COLO829 (cell line): ENCODE measurements around the gene MYH9.

Experiments
- DNase-seq: peaks from one replicate; pipeline ENCODE4 v3.0.0; 2012; ENCODE audit warnings: low spot score

The MYH9 gene

DNA sequence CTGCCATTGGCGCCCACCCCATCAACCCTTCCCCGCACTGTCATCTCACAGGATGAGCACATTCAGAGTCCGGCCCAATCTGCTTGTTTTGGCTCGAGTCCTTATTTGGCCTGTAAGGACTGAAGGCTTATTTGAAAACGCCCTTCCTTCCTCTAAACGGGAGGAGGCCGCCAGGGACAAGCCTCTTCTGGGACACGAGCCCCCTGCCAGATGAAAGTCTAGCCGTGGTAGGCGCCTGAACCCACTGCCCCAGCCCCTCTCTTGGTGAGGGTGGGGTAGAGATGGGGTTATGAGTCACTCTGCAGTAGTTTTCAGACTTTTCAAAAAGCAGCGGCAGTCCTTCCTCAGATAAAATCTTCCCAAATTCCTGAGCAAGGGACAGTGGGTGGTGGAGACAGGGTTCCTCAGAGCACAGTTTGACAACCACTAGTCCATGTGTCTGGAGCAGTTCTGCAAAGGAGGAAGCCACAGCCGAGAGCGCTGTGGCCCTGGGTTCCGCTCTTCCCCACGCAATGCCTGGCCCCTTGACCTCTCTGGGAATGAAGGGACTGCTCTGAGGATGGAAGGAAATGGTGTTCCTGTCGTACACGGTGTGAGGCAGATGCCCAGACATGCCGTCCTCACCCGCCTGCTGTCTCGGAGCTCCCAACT lies 57.0 kb downstream of the MYH9 start:
- no peak for DNase-seq

DNA sequence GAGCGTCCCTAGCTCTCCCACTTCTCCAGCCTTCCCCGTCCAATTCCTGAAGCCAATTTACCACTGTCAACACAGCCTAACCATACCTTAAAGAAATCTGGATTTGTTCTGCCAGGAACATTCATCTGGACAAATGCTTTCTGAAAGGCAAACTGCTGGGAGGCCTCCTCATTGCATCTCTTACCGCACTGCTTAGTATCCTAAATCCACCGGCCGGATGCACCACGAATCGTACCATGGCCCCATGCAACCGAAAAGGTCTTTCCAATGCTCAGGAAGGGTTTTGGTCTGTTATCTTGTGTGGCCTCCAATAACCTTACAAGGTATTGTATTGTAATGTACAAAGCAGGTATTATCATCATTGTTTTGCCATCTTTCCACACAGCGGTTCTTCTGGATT lies 57.6 kb downstream of the MYH9 start:
- no peak for DNase-seq

DNA sequence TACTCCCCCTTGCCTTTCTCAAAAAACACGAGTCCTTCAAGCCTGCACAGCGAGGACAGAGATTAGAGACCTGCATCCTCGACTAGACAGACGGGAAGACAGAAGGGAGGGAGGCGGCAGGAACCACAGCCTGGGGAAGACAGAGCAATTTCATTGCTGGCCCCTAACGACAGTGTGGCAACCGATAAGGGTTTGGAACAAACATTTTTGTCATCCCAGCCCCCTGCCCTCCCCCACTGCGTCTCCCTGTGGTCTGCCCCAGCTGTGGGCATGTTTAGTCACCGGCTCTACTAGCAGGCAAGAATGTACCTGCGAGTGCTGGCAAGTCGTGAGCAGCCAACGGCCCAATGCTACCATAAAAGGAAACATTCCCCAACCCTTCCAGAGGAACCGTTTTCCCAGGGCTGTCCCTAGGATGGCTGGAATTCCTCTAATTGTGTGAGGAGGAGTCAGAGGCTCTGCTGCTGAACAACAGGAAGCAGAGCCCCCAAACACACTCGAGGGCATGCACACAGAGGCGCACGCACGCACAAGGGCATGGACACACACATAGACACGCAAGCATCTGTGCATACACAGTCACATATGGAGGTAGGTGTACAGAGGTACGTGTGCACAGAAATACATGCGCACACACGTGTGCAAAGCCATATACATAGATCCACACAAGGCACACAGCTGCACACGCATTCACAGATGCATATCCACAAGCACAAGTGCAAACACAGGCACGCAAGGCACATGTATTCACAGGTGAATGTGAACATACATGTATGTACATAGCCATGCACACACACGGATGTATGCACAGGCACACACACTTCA lies 58.3 kb downstream of the MYH9 start:
- no peak for DNase-seq

DNA sequence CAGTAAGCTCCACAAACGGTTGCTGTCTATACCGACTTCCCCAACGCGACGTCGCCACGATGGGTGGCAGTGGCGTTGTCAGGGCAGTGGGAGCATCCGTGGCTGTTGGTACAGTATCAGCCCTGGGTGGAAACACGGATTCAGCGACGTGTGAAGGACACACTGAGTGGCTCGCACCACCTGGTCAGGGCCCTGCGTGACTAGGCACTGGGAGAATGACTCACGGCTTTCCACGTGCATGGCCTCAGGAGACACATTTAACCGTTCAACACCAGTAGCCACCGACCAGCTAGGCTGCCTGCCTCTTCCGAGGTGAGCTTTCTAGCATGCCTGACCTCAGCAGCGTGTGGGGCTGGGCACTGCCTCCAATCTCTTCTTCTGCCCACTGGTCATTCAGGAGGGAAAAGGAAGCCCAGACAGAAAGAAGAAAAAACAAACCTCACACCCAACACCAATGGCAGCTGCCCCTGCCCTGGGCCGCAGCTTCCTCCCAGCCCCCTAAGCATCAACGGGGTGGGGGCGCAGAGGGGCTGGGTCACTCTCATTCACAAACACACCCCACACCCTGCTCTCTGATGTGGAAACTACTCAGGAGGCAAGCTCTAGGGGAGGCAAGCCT lies 59.0 kb downstream of the MYH9 start:
- DNase-seq = no peak

DNA sequence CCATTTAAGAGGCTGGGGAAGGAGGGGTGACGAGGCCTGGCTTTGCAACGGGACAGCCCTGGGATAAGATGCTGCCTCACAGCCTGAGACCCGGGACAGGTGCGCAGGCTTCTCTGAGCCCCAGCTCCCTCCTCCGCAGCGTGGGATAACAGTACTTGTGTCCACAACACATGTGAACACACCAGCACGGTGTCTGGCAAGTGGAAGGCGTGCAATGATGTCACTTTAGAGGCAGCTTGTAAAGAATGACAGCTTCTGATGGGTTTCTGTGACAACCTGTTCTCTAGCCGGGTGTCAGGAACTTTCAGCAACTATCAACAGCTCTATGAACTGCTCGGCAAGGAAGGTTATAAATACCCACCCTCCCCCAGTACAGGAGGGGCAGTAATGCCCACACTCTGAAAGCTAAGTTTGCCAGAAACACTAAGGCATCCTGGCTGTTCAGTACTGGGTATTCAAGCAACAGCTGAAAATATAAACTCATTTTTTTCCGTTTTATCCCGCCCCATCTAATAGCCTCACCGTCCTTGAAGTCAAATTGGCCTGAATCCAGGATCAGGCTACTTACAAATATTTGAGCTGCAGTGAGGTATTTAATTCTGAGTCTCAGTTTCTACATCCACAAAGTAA lies 59.7 kb downstream of the MYH9 start:
- DNase-seq = no peak

DNA sequence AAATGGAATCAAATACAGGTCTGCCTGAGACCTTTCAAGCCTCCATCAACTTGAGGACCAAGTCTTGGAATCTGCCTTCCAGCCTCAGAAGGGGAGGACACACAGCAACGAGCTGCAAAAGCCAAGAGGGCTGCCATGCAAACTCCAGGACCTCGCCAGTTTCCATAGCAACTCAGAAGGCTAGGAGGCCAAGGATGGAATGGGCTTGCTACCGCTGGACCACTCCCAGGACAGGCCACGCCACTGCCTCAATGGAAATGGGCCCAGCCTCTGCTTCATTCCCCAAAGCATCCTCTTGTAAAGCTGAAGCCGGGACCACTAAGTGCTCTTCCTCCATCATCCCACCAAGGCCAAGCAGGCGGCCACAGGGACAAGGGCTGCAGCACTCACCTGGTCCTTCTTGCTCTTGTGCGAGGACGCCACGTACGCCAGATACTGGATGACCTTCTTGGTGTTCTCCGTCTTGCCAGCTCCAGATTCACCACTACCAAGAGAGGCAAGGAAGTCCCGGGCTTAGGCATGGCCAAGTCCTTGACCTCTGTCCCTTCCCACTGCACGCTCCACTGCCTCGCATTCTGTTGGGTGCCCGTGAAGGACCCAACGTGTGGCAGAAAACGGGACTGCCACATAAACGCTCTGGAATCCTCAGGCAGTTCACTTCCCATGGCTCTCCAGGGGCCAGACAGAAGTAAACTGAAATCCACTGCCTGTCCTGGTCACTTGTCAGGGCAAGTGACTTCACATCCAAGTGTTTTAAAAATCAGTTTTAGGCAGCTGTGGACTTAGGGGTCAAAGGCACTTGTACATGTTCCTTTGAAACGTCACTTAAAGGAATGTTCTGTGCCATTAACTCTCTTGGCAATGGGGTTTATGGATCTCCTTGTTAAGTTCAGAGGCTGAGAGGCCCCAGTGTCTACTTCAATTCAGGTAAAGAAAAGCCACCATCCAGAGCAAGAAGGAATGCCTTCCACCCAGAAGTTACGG lies 61.3 kb downstream of the MYH9 start:
- no peak for DNase-seq

DNA sequence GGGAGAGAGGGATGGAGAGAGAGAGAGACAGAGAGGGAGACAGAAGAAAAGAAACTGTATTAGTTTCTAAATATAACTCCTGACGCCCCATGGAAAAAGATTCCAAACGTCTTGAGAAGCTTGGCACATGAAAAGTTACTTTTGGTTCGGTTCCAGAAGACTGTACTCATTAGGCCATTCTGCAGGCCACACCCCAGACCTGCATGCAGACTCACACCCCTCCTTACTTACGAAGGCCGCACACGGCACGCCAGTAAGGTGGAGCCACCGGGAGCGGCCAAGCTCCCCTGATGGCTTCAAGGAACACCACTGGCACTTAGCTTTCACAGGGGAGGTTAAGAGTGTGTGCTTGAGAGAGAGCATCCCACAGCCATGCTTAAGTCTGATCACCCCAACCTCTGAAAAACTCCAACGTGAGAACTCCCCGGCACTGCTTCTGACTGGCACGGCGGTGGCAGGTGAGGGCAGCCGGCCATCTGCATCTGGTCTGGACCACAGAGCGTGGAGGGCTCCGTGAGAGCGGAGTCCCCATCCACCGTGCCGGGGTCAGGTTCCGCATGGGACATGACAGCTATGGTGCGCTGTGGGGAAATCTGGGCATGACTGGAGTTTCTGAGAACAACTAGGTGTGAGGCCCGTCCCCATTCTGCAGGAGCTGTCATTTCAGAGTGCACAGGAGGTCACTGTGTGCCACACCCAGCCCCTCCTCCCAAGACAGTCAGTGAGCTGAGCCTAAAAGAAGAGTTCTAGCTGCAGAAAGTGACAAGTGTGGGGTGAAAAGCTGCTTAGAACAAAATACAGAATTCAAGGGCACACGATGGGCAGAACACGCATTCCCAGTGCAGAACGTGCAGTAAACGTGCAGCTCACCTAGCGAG lies 62.4 kb downstream of the MYH9 start:
- no peak for DNase-seq

DNA sequence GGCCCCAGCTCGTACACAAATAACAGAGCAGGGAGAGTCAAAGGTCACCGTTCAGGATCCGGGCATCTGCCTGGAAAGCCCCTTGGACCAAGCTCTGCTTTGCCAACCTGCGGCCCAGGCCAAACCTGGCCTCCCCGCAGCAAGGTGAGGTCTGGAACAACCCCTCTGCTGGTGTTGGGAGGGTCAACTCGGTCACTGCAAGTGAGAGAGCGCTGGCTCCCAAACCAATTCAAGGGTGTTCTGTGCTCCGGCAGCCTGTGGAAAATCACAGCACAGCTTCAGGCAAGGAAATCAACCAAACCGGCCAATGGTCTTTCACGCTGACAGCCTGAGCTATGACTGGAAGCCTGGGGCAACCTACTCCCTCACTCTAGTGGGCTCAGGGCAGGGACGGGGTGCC lies 63.4 kb downstream of the MYH9 start:
- DNase-seq = no peak

DNA sequence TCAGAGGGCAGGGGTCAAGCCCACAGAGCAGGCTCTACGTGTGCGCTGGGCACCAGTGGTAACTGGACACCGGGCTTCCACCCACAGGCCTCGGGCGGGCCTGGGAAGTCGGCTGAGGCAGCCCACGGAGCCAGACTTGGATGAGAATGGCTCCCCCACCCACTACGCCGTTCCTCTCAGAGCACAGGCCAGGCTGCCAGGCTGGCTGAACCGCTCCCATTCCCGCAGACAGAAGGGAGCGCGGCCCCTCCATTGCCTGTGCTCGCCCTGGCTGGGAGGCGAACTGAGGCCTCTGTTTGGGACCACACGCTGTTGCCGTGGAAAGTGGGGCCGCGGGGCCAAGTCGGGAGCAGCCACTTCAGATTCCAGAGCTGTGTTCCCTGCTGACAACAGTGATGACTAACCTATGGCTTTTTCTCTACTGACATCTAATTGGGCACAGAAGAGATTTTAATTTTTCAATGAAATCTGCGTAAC lies 63.9 kb downstream of the MYH9 start:
- DNase-seq = no peak

DNA sequence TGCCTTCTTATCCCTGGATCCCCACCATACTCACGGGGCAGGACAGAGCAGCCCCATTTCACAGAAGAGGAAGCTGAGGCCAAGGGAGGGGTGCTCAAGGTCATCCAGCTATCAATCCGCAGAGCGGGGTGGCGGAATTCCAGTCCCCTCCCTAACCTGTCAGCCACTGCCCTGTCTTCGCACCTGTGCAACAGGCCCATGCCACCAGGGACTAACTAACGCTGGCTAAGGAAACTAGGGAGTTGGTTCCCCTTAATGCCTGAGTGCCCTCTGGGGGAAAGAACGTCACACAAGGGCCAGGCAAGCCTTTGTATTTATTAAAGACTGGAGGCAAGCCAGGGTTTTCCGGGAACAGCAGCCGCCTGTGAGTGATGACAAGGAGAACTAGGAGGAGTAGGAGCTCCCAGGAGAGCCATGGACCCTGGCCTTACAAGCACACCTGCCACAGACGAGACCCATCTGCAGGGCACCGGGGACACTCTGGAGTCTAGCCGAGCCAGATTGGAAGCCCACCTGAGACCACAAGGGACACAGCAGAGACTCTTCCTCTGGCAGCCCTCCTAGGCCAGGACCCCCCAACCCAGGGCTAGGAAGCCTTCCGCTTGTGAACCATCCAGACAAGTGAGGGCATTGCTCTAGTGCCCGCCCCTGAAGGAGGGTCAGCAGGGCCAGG lies 64.4 kb downstream of the MYH9 start:
- DNase-seq = no peak

DNA sequence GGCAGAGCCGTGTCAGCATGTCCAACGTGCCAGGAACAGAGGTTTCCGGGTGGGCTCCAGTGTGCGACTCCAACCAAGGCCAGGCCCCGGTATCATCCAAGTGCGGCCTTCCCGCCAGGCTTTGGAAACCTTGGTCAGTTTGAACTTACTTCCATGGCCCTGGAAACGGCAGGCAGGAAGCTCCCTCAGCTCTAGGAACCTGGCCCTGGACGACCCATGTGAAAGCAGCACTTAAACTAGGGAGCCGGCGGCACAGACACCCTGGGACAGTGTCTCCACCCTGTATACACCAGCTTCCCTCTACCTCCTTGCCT lies 65.2 kb downstream of the MYH9 start:
- DNase-seq = no peak

DNA sequence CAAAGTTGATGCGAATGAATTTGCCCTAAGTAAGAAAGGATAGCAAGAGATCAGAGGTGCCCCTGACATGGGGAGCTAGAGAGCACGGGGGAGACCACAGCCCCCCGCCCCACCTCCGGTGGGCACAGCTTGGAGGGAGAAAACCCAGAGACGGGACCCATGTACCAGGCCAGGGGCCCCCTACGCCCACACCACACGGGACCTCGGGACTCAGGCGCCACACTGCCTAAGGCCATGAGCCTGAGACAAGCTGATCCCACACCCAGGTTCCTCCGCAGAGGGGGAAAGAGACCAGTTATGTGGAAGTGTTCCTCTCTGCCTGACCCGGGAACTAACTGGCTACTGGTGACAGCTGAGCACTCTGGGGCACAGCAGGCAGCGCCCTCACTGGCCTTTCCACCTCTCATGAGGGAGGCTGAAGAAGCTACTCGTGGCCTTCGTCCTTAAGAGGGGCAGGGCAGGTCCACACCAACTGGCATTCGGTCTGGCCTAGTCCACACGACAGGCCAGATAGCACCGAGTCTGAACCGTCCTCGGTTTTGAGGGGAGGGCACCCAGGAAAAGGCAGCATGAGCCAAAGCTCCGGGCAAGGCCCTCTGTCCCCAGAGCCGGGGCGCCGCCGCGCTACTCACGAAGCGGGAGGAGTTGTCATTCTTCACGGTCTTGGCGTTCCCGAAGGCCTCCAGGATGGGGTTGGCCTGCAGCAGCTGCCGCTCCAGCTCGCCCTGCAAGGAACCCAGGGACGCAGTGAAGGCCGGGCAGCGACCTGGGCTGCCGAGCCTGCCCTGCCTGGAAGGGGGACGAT lies 65.8 kb downstream of the MYH9 start:
- DNase-seq = no peak

DNA sequence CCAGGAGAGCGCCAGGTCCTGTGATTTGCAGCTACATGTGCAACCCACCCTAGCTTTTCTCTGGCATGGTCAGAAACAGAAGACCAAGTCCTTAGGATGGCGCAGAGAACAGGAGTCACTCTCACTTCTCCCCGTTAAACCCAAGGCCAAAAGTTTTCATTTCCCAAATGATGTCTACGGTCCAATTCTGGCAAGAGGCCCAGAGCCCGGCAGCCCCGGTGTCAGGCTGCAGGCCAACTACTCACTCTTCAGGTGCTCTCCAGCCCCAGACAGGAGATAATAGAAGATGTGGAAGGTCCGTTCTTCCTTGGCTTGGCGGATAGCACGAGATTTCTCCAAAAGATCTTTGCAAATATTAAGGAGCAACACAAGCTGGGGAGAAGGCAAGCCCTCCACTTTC lies 67.2 kb downstream of the MYH9 start:
- DNase-seq = no peak

DNA sequence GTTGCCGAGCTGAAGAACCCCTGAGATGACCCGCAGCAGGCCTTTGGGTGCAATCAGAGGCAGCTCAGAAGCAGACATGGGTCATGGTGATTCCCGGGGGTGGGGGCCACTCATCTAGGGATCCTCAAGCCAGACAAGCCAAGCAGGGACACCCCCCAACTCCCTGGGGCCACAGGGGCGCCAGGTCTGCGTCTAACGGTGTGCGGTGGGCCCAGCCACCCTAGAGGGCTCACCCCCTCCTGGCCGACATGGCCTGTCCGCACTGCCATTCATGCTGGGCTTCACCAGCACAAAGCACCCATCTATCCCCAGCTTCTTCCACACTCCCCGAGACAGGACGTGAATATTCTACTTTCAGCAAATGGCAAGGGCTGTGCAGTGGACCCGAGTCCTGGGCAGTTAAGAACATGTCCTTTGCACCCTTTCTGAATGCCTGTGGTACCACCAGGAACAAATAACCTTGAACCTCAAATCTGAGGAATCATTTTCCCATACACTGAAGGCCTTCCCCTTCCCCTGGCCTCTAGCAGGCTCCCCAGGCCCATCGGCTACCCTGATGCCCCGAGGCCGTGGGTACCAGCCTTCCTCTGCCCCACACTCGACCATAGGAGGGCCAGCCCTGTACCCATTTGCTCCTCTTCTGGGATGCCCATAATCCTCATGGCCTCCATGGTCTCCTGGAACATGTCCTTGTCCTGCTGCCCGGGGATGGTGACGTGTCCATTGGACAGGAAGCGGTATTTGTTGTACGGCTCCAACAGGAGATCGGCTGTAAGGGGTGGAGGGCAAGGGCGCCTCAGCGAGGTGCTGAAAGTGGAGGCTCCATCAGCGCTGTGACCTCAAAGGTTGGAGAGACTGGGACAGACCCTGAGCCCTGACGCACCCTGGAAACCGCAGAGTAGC lies 67.9 kb downstream of the MYH9 start:
- no peak for DNase-seq

DNA sequence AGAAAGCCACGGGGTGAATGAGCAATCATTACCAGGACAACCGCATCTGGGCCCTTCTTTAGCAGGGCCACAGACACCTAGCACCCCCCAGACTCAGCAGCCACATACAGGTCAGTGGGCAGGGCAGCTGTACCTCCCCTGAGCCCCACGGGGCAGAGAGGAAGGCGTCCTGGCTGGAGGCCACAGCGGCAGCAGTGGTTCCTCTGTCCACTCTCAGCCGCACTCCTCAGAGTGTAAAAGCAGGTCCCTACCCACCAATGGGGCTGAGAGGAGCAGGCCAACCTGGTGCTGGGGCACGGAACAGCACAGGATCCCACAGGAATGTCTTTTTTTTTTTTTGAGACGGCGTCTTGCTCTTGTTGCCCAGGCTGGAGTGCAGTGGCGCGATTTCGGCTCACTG lies 69.3 kb downstream of the MYH9 start:
- DNase-seq = no peak

DNA sequence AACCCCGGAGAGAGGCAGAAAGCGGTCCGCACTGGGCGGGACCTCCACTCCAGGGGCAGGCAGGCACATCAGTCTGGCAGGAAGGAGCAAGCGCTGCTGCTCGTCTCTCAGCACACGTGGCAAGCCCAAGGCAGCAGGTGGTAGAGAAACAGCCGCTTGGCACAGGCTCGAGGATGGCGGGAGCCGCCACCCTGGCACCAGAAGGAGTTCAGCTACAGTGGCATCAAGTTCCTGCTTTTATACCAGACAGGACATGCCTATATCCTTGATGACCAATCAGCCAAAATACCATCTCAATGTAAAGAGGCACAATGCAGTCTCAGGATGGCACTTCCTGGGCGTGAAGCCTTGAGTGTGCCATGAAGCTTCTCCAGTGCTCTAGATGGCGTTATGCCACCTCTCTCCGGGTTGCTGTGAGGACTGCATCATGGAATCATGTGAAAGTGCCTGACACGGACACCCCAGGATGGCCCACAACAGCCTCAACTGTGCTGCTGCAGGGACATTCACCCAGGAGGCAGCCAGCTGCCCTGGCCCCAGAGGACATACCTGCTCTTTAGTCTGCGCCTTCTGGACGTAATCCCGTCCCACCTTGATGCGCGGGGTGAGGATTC lies 70.0 kb downstream of the MYH9 start:
- no peak for DNase-seq

DNA sequence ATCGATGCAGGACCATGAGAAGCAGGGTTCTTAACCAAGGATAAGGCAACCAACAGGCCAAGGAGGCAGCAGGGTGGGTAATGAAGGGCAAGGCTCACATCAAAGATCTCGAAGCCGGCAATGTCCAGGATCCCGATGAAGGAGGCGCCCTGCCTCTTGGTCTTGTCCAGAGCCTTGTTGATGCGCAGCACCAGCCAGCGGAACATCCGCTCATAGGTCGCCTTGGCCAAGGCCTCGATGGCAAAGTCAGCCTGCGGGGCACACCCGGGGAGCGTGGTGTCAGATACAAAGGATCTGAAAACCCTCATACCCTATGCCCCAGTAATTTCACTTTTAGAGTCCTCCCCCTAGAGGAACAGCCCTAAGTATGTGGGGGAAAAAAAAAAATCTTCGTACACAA lies 71.3 kb downstream of the MYH9 start:
- DNase-seq = no peak

DNA sequence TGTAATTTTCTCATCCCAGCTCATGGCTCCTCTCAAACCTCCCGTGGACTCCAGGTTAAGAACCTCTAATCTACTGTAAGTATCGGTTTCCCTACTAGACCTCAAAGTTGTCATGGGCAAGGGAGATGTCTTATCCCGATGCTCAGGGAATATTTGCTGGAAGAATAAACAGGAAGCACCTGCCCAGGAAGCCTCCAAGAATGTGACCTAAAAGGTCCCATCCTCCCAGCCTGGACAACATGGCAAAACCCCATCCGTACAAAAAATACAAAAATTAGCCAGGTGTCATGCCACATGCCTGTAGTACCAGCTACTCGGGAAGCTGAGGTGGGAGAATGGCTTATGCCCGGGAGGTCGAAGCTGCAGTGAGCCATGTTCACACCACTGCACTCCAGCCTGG lies 72.4 kb downstream of the MYH9 start:
- DNase-seq = no peak
